T-helper 2 cell treated with Interferon-gamma antibody and Interleukin-4, amounts not matched to agents 5 μg/mL and 100 μg/mL, for 36 hours (primary cell): ENCODE measurements around the gene GABPB1.

Source experiments
- DNase-seq: peaks from one replicate; pipeline ENCODE4 v3.0.0; 2021; ENCODE audit warnings: low spot score
- H3K27ac Mint-ChIP-seq: one replicate; pipeline ENCODE4 v1.8.0; 2021; ENCODE audit warnings: mild to moderate bottlenecking, mixed read lengths
- H3K27me3 Mint-ChIP-seq: one replicate; pipeline ENCODE4 v1.8.0; 2021; ENCODE audit warnings: low read depth, mixed read lengths
- H3K36me3 Mint-ChIP-seq: one replicate; pipeline ENCODE4 v1.8.0; 2021; ENCODE audit warnings: low read depth, mixed read lengths
- H3K4me1 Mint-ChIP-seq: one replicate; pipeline ENCODE4 v1.8.0; 2021; ENCODE audit warnings: low read depth, mixed read lengths
- H3K4me3 Mint-ChIP-seq: one replicate; pipeline ENCODE4 v1.8.0; 2022; ENCODE audit warnings: mild to moderate bottlenecking, moderate library complexity, mixed read lengths
- H3K9me3 Mint-ChIP-seq: one replicate; pipeline ENCODE4 v1.8.0; 2021; ENCODE audit warnings: mixed read lengths

The GABPB1 gene

DNA sequence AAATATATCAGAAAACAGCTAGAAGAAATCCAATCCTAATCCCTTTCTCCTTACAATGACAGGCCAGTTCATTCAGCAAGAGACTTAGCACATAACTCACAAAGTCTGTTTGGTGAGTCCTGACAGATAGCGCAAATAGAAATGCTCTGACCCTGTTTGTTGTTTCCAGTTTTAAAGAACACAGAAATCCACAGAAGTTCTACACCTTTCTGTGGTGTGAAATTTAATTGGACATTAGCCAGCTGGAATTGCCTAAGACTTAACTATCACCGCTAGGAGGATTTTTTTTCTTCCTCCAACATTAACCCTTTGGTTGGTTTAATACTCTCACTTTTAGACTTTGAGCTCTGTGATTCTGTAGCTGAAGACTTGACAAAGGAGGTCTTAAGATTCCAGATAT lies 120.2 kb downstream of the GABPB1 start:
- Mint-ChIP-seq H3K27me3 (no peaks in the 10 kb centered on the region), H3K27ac (no peak overlapping the region), H3K4me1 (peaks cover 2% of the 10 kb centered on the region), H3K36me3 (peaks cover 25% of the 10 kb centered on the region), H3K4me3 (no peak overlapping the region), H3K9me3 (no peaks in the 10 kb centered on the region)
- no peak for DNase-seq

DNA sequence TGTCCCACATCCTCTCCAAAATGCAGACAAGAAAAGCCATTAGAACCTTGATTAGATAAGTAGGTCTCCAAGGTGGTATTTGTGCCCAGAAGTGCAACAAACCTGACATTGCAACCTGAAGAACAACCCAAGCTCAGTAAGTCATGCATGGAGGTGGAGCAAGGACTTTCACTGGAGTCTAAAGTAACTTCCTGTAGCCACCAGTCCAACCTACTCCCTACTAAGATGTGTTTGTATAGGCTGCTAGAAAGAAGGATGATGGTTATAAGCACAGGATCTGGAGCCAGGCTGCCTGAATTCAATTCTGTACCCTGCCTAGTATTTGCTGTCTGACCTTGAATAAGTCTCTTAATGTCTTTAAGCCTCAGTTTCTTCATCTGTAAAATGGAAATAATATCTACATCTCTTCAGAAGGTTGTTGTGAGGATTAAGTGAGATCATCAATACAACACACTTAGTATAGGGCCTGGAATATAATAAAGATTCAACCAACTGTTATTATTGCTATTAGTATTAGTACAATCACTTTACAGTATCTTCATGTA lies 121.7 kb downstream of the GABPB1 start:
- Mint-ChIP-seq H3K9me3 (no peaks in the 10 kb centered on the region), H3K27ac (no peak overlapping the region), H3K4me1 (peaks cover 2% of the 10 kb centered on the region), H3K36me3 (peaks cover 37% of the 10 kb centered on the region), H3K4me3 (no peak overlapping the region), H3K27me3 (no peaks in the 10 kb centered on the region)
- DNase-seq: no peak

DNA sequence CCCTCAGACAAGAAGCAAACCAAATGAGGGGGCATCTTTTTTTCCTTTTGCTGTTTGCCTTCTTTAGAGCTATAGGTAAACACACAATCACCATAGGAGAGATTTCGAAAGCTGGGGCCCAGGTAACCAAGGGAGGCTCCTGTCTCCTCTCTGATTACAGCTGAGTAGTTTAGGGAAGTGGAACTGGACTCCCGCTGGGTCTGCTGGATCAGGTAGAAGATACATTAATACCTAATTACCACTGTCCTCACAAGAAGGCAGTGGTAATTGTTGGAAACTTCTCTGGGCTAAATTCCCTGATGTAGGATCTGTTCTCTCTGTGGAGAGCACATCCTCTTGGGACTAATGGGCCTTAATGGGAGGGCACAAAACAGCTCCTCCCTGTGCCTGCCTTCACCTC lies 122.2 kb downstream of the GABPB1 start:
- Mint-ChIP-seq H3K27ac (no peak overlapping the region), H3K9me3 (no peaks in the 10 kb centered on the region), H3K4me1 (peaks cover 2% of the 10 kb centered on the region), H3K4me3 (no peak overlapping the region), H3K27me3 (no peaks in the 10 kb centered on the region), H3K36me3 (peaks cover 38% of the 10 kb centered on the region)
- no peak for DNase-seq

DNA sequence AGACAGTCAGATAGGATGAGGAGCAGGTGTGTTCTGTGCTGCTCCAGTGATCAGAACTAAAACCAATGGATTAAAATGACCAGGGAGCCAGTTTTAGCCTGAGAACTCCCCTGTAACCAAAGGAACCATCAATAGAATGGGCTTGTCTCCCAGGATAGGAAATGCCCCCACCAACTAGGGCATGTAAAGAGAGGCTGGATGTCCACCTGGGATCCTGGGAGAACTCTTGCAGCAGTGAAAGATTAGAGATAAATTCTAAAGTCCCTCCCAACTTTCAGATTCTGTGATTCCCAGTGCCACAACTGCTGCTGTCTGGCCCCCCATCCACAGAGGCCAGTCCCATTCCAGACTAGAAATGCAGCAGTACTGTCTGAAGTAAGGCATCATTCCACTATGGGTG lies 123.2 kb downstream of the GABPB1 start:
- Mint-ChIP-seq H3K4me1 (peaks cover 2% of the 10 kb centered on the region), H3K4me3 (no peak overlapping the region), H3K36me3 (peaks cover 46% of the 10 kb centered on the region), H3K9me3 (no peaks in the 10 kb centered on the region), H3K27ac (no peak overlapping the region), H3K27me3 (no peaks in the 10 kb centered on the region)
- no peak for DNase-seq

DNA sequence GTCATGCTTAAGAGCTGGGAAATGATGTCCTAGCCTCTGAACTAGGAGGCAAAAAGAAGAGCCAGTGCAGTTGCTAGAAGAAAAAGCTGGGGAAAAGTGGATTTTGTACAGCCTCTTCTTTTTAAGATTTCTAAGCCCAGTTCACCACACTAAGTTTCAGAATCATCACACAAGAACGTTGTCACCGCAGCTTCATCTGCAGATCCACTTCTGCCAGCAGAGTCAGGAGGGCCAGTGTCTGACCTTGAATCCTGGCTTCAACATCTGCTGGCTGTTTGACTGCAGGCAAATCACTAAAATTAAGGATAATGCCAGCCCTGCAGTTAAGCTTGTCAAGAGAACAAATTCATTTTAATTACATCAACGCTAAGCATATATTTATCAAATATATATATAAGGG lies 125.7 kb downstream of the GABPB1 start:
- Mint-ChIP-seq H3K4me3 (no peak overlapping the region), H3K27me3 (no peaks in the 10 kb centered on the region), H3K36me3 (peaks cover 41% of the 10 kb centered on the region), H3K27ac (no peak overlapping the region), H3K4me1 (peaks cover 2% of the 10 kb centered on the region), H3K9me3 (no peaks in the 10 kb centered on the region)
- no peak for DNase-seq

DNA sequence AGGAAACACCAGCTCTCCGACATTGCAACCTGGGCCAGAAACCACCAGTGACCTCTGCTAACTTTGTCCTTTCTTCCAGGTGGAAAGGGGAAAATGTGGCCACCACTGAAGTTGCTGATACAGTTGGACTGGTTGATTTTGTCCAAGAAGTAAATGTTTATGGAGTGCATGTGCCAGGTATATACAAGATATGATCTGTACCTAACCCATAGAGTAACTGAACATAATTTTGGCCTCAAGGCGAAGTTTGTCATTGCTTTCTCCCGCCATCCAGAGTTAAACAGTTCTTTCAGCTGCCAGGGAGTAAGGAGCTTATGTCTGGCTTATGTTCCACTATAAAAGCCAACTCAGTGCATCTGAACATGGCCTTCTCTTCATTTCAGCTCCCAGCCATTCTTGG lies 126.1 kb downstream of the GABPB1 start:
- no peak overlapping the region for H3K27ac Mint-ChIP-seq
- H3K9me3 Mint-ChIP-seq: no peaks in the 10 kb centered on the region
- DNase-seq: no peak
- H3K27me3 Mint-ChIP-seq: no peaks in the 10 kb centered on the region
- peaks cover 38% of the 10 kb centered on the region for H3K36me3 Mint-ChIP-seq
- H3K4me3 Mint-ChIP-seq: no peak overlapping the region
- H3K4me1 Mint-ChIP-seq: peaks cover 2% of the 10 kb centered on the region

DNA sequence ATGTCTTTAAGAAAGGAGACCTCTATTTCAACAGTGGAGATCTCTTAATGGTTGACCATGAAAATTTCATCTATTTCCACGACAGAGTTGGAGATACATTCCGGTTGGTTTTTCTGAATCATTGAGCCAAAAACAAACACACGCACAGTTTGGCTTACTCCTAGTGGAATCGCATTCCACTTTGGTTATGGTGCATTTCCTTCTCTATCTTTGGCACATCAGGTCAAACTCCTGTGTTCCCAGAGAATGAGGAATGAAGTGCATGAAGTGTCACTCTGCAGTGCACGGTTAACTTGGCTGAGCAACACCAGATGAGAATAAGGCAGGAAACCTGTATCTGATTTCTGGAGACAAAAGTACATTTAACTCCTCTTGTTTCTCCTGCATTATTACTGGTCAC lies 127.9 kb downstream of the GABPB1 start:
- H3K9me3 Mint-ChIP-seq: no peaks in the 10 kb centered on the region
- peaks cover 43% of the 10 kb centered on the region for H3K36me3 Mint-ChIP-seq
- H3K4me3 Mint-ChIP-seq: no peak overlapping the region
- H3K27me3 Mint-ChIP-seq: no peaks in the 10 kb centered on the region
- H3K4me1 Mint-ChIP-seq: no peaks in the 10 kb centered on the region
- no peak overlapping the region for H3K27ac Mint-ChIP-seq
- no peak for DNase-seq

DNA sequence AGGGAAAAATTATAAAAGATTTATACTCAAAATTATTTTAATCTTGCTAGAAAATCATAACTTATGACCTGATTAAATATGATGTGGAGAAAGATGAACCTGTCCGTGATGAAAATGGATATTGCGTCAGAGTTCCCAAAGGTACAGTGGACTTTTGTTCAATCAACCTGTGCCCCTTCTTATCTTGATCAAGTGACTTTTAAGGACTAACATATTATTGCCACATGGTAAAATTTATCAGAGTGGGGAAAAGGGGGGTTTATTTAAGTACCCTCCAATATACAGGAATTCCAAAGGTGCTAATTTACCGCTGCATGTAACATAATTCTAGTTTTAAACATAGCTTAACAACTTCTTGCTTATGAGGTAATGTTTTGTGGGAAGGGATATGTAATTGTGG lies 129.1 kb downstream of the GABPB1 start:
- no peak overlapping the region for H3K4me3 Mint-ChIP-seq
- H3K27me3 Mint-ChIP-seq: no peaks in the 10 kb centered on the region
- H3K36me3 Mint-ChIP-seq: peaks cover 44% of the 10 kb centered on the region
- DNase-seq: no peak
- no peak overlapping the region for H3K27ac Mint-ChIP-seq
- H3K9me3 Mint-ChIP-seq: no peaks in the 10 kb centered on the region
- H3K4me1 Mint-ChIP-seq: no peaks in the 10 kb centered on the region
